ENCODE data around the gene SNX9. TPM values are rescaled to one million over a fixed set of nuclear protein-coding genes. Genes with fewer than 3 reads are reported as not detected.

The SNX9 gene
- total RNA-seq, 1 experiment from 2014 or later = 33.1 TPM

DNA sequence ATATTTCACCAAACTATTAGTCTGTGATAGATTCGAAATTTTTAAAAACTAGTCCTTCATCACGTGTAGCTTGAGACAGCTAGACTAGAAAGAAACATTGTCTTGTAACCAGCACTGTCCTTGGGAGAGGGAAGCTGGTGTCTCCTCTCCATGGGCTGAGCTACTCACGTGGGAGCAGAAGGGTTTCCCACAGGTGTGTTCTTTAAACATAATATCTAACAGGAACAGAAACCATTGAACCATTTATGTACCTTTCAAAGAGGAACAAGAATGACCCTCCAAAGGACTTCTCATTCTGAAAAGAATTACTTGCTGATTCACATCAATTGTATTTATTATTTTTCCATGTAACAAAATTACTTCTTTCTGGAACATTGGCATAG lies 86.2 kb downstream of the SNX9 start:
- H3K27me3 Mint-ChIP-seq (ENCODE audit: insufficient read depth, unreplicated experiment) = no peaks in the 10 kb centered on the region
- no peaks in the 10 kb centered on the region for H3K9me3 Mint-ChIP-seq (ENCODE audit: unreplicated experiment)
- peaks cover 5% of the 10 kb centered on the region for H3K4me1 Mint-ChIP-seq (ENCODE audit: insufficient read depth, unreplicated experiment)
- ChIA-PET CTCF (interaction anchor here (0.7 to 1.0 kb wide), 3 partner anchors 37 to 168 kb away, joined by 3 to 4 read pairs (median 3); no protein-coding TSS in a partner anchor), POLR2A (interaction anchor here (0.7 kb wide), 1 partner anchor 23 kb away, joined by 3 read pairs; no protein-coding TSS in a partner anchor)
- intact Hi-C loops (cut with micrococcal nuclease) = no loop called here
- TF ChIP-seq, protein P1, sequence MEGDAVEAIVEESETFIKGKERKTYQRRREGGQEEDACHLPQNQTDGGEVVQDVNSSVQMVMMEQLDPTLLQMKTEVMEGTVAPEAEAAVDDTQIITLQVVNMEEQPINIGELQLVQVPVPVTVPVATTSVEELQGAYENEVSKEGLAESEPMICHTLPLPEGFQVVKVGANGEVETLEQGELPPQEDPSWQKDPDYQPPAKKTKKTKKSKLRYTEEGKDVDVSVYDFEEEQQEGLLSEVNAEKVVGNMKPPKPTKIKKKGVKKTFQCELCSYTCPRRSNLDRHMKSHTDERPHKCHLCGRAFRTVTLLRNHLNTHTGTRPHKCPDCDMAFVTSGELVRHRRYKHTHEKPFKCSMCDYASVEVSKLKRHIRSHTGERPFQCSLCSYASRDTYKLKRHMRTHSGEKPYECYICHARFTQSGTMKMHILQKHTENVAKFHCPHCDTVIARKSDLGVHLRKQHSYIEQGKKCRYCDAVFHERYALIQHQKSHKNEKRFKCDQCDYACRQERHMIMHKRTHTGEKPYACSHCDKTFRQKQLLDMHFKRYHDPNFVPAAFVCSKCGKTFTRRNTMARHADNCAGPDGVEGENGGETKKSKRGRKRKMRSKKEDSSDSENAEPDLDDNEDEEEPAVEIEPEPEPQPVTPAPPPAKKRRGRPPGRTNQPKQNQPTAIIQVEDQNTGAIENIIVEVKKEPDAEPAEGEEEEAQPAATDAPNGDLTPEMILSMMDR (IDR thresholded peaks at IDR 0.05; ENCODE audit: unreplicated experiment) = no peak
- no peak overlapping the region for H3K27ac Mint-ChIP-seq (ENCODE audit: low read depth, unreplicated experiment)
- no peak overlapping the region for H3K4me3 Mint-ChIP-seq (ENCODE audit: unreplicated experiment)
- BruUV-seq (replicated peaks) = no TSS peak
- DNase-seq (ENCODE audit: unreplicated experiment) = no peak
- H3K36me3 Mint-ChIP-seq (ENCODE audit: insufficient read depth, unreplicated experiment) = peaks cover 81% of the 10 kb centered on the region

DNA sequence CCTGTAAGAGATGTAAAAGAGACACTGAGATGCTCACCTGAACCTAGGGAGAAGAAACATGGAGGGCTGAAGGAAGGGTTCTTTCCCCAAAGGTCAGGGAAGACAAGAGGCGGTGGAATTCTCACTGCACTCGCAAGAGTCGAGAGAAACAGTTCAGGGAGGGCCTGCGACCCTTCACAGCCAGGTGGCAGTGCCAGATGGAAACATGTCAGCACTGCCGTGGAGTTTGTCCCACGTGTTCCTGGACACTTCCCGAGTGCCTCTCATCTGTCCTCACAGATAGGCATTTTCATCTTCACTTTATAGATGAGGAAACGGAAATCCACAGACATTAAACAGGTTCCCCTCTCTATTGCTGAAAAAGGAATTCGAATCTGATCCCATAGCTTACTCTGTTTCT lies 88.2 kb downstream of the SNX9 start:
- H3K27ac Mint-ChIP-seq (ENCODE audit: low read depth, unreplicated experiment) = peak overlapping the region; percentile 53
- POLR2A ChIA-PET = no interaction called here
- no peaks in the 10 kb centered on the region for H3K27me3 Mint-ChIP-seq (ENCODE audit: insufficient read depth, unreplicated experiment)
- DNase-seq (ENCODE audit: unreplicated experiment) = peak; percentile 3
- CTCF ChIA-PET = no interaction called here
- no peaks in the 10 kb centered on the region for H3K9me3 Mint-ChIP-seq (ENCODE audit: unreplicated experiment)
- peaks cover 5% of the 10 kb centered on the region for H3K4me1 Mint-ChIP-seq (ENCODE audit: insufficient read depth, unreplicated experiment)
- no TSS peak for BruUV-seq (replicated peaks)
- intact Hi-C loops (cut with micrococcal nuclease) = loop anchor here (10.0 kb wide), 1 partner anchor 164 kb away; no protein-coding TSS in a partner anchor
- peaks cover 88% of the 10 kb centered on the region for H3K36me3 Mint-ChIP-seq (ENCODE audit: insufficient read depth, unreplicated experiment)
- no peak overlapping the region for H3K4me3 Mint-ChIP-seq (ENCODE audit: unreplicated experiment)
- TF ChIP-seq, protein P1 (IDR thresholded peaks at IDR 0.05; ENCODE audit: unreplicated experiment) = no peak

DNA sequence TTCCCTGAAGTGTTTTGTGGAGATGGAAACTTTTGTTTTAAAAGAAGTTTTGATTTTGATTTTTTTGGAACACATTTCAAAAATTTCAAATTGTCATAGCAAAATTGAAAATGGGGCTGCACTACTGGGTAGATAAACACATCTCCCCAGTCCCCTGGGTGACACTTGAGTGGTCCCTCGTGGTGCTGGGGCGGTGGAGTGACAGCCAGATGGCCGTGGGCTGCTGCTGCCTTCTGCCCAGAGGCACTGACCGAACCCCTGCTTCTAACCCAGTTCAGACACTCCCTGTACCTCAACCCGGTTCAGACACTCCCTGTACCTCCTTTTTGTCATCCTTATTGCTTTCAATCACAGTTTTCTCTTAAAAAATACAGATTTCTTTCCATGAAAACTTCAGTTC lies 88.7 kb downstream of the SNX9 start:
- H3K27me3 Mint-ChIP-seq (ENCODE audit: insufficient read depth, unreplicated experiment) = no peaks in the 10 kb centered on the region
- POLR2A ChIA-PET = interaction anchor here (0.8 kb wide), 1 partner anchor 9 kb away, joined by 3 read pairs; no protein-coding TSS in a partner anchor
- CTCF ChIA-PET = interaction anchor here (0.7 to 1.1 kb wide), 2 partner anchors 9 to 13 kb away, joined by 3 read pairs; no protein-coding TSS in a partner anchor
- H3K4me3 Mint-ChIP-seq (ENCODE audit: unreplicated experiment) = no peak overlapping the region
- no TSS peak for BruUV-seq (replicated peaks)
- no peaks in the 10 kb centered on the region for H3K9me3 Mint-ChIP-seq (ENCODE audit: unreplicated experiment)
- peaks cover 87% of the 10 kb centered on the region for H3K36me3 Mint-ChIP-seq (ENCODE audit: insufficient read depth, unreplicated experiment)
- no peak overlapping the region for H3K27ac Mint-ChIP-seq (ENCODE audit: low read depth, unreplicated experiment)
- intact Hi-C loops (cut with micrococcal nuclease) = loop anchor here (10.0 kb wide), 1 partner anchor 163 kb away; no protein-coding TSS in a partner anchor
- TF ChIP-seq, protein P1 (IDR thresholded peaks at IDR 0.05; ENCODE audit: unreplicated experiment) = no peak
- no peak for DNase-seq (ENCODE audit: unreplicated experiment)
- peaks cover 5% of the 10 kb centered on the region for H3K4me1 Mint-ChIP-seq (ENCODE audit: insufficient read depth, unreplicated experiment)

DNA sequence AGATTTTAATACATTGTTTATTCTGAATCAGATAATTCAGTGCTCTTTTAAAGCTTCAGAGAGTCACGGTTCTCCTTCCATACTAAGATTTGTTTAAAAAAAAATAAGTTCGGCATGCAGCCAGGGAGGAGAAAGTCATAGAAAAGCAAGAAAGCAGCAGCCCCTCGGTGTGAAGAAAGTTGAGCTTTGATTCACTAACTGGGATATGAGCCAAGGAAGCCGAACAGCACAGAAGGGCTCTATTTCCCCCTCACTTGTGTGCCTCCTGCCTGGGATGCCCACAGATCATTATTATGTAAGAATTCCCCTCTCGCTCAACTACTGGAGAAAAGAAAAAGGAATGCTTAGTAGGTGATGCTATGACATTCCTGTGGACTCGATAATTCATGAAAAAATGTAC lies 89.3 kb downstream of the SNX9 start:
- Mint-ChIP-seq H3K36me3 (ENCODE audit: insufficient read depth, unreplicated experiment) (peaks cover 83% of the 10 kb centered on the region), H3K4me3 (ENCODE audit: unreplicated experiment) (no peak overlapping the region), H3K4me1 (ENCODE audit: insufficient read depth, unreplicated experiment) (peaks cover 5% of the 10 kb centered on the region), H3K9me3 (ENCODE audit: unreplicated experiment) (no peaks in the 10 kb centered on the region), H3K27me3 (ENCODE audit: insufficient read depth, unreplicated experiment) (no peaks in the 10 kb centered on the region), H3K27ac (ENCODE audit: low read depth, unreplicated experiment) (no peak overlapping the region)
- intact Hi-C loops (cut with micrococcal nuclease) = loop anchor here (10.0 kb wide), 1 partner anchor 162 kb away; no protein-coding TSS in a partner anchor
- POLR2A ChIA-PET = interaction anchor here (0.8 to 1.1 kb wide), 2 partner anchors 9 to 14 kb away, joined by 3 read pairs; no protein-coding TSS in a partner anchor
- no TSS peak for BruUV-seq (replicated peaks)
- TF ChIP-seq, protein P1 (IDR thresholded peaks at IDR 0.05; ENCODE audit: unreplicated experiment) = no peak
- CTCF ChIA-PET = interaction anchor here (0.7 to 1.1 kb wide), 2 partner anchors 10 to 13 kb away, joined by 3 read pairs; no protein-coding TSS in a partner anchor
- peak; percentile 26 for DNase-seq (ENCODE audit: unreplicated experiment)

Measured in MCF 10A (cell line).